HEK293 (cell line): ENCODE data around the gene PNN.

ENCODE experiments used
- CTCF ChIA-PET: fragments of 350-600 bp; formaldehyde crosslinking; extraction: SDS; loops from one replicate; lab custom pipeline; 2021; ENCODE audit warnings: antibody characterized with exemption; lab: Yijun Ruan, JAX
- POLR2A ChIA-PET: fragments of 300-600 bp; formaldehyde crosslinking; extraction: SDS; loops from one replicate; lab custom pipeline; 2020; ENCODE audit warnings: antibody characterized with exemption, inconsistent platforms; lab: Yijun Ruan, JAX
- H3K27ac ChIP-seq: fragments of 200-500 bp; sonication (Bioruptor generic); 2 replicates; pipeline ENCODE4 v1.5.1; 2014; ENCODE audit warnings: low read depth, low read length, control low read depth, inconsistent platforms; ENCODE audit errors: extremely low read depth
- H3K36me3 ChIP-seq, 2 experiments: fragments of 200-500 bp in 1 of 2; sonication (Bioruptor generic) in 1 of 2; 1 replicate in 1 of 2; 2 replicates in 1 of 2; pipeline ENCODE4 v1.5.1; 2014 to 2017; ENCODE audit warnings: inconsistent platforms in 2 of 2, low read length in 2 of 2; ENCODE audit not compliant: control insufficient read depth in 2 of 2, insufficient read depth in 1 of 2
- H3K4me1 ChIP-seq: fragments of 200-500 bp; sonication (Bioruptor generic); 2 replicates; pipeline ENCODE4 v1.5.1; 2014; ENCODE audit warnings: mild to moderate bottlenecking, low read length, inconsistent platforms; ENCODE audit not compliant: control insufficient read depth, insufficient read depth
- H3K4me3 ChIP-seq: 2 replicates; pipeline ENCODE4 v1.5.1; 2011; ENCODE audit warnings: low read depth, mild to moderate bottlenecking, control low read depth, low read length, moderate library complexity
- H3K9me3 ChIP-seq: fragments of 200-500 bp; sonication (Bioruptor generic); 2 replicates; pipeline ENCODE4 v1.5.1; 2014; ENCODE audit warnings: low read depth, low read length, inconsistent platforms; ENCODE audit not compliant: control insufficient read depth, insufficient read depth
- SCRT2 ChIP-seq: fragments of 450-650 bp; formaldehyde crosslinking; IDR thresholded peaks from 2 replicates; pipeline ENCODE4 v1.5.1; 2016; ENCODE audit warnings: missing biosample characterization, missing genetic modification characterization
- ZNF2 ChIP-seq: fragments of 450-650 bp; formaldehyde crosslinking; IDR thresholded peaks from 2 replicates; pipeline ENCODE4 v1.5.1; 2016; ENCODE audit warnings: missing biosample characterization, missing genetic modification characterization
- ZNF266 ChIP-seq: fragments of 450-650 bp; formaldehyde crosslinking; IDR thresholded peaks from 2 replicates; pipeline ENCODE4 v1.5.1; 2016; ENCODE audit warnings: missing biosample characterization, missing genetic modification characterization, low read depth
- ZNF354C ChIP-seq: fragments of 450-650 bp; formaldehyde crosslinking; IDR thresholded peaks from 2 replicates; pipeline ENCODE4 v1.5.1; 2016; ENCODE audit warnings: missing biosample characterization, missing genetic modification characterization, low read depth, borderline replicate concordance
- ZNF416 ChIP-seq: fragments of 450-650 bp; formaldehyde crosslinking; IDR thresholded peaks from 2 replicates; pipeline ENCODE4 v1.5.1; 2016; ENCODE audit warnings: missing biosample characterization, missing genetic modification characterization
- ZNF626 ChIP-seq: fragments of 450-650 bp; sonication (Bioruptor Pico); formaldehyde crosslinking; IDR thresholded peaks from 2 replicates; pipeline ENCODE4 v1.5.1; 2018; ENCODE audit warnings: missing biosample characterization, missing genetic modification characterization, inconsistent platforms
- ZNF660 ChIP-seq: fragments of 450-650 bp; IDR thresholded peaks from 2 replicates; pipeline ENCODE4 v1.5.1; 2018; ENCODE audit warnings: missing biosample characterization, mild to moderate bottlenecking, missing genetic modification characterization
- ZNF76 ChIP-seq: fragments of 450-650 bp; formaldehyde crosslinking; IDR thresholded peaks from 2 replicates; pipeline ENCODE4; 2016; ENCODE audit warnings: low read depth, missing biosample characterization, missing genetic modification characterization, borderline replicate concordance
- ZSCAN16 ChIP-seq: fragments of 450-650 bp; formaldehyde crosslinking; IDR thresholded peaks from 2 replicates; pipeline ENCODE4 v1.5.1; 2016; ENCODE audit warnings: missing biosample characterization, missing genetic modification characterization
- TF ChIP-seq, protein P1 (sequence below): fragments of 450-650 bp; IDR thresholded peaks from 2 replicates; pipeline ENCODE4 v1.5.1; 2018; ENCODE audit warnings: missing biosample characterization, missing genetic modification characterization
- TF ChIP-seq, protein P2 (sequence below): fragments of 450-650 bp; formaldehyde crosslinking; conservative IDR thresholded peaks from 2 replicates; pipeline ENCODE4 v1.5.1; 2016; ENCODE audit warnings: low read depth, missing biosample characterization, missing genetic modification characterization
- TF ChIP-seq, protein P3 (sequence below): fragments of 450-650 bp; formaldehyde crosslinking; IDR thresholded peaks from 2 replicates; pipeline ENCODE4 v1.5.1; 2016; ENCODE audit warnings: missing biosample characterization, missing genetic modification characterization, low read depth
- TF ChIP-seq, protein P4 (sequence below): fragments of 450-650 bp; formaldehyde crosslinking; IDR thresholded peaks from 2 replicates; pipeline ENCODE4 v1.5.1; 2017; ENCODE audit warnings: missing biosample characterization, missing genetic modification characterization
- TF ChIP-seq, protein P5 (sequence below): fragments of 450-650 bp; formaldehyde crosslinking; IDR thresholded peaks from 2 replicates; pipeline ENCODE4 v1.5.0; 2017; ENCODE audit warnings: missing biosample characterization, missing genetic modification characterization, borderline replicate concordance
- TF ChIP-seq, protein P6 (sequence below): fragments of 450-650 bp; formaldehyde crosslinking; IDR thresholded peaks from 2 replicates; pipeline ENCODE4 v1.5.1; 2016; ENCODE audit warnings: missing biosample characterization, missing genetic modification characterization

PNN gene

DNA sequence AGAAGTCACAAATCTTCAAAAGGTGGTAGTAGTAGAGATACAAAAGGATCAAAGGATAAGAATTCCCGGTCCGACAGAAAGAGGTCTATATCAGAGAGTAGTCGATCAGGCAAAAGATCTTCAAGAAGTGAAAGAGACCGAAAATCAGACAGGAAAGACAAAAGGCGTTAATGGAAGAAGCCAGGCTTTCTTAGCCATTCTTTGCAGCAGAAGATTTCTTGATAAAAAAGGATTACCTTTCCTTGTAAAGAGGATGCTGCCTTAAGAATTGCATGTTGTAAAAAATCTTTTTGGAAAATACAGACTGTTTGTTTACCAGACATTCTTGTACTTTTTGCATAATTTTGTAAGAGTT lies 6.6 kb downstream of the PNN start:
- Histone ChIP-seq H3K36me3 (peaks cover 78 to 79% of the 10 kb centered on the region in 2 experiments), H3K27ac (no peak overlapping the region), H3K9me3 (no peaks in the 10 kb centered on the region)
- ChIA-PET POLR2A (interaction anchor here (1.9 kb wide), 1 partner anchor 11 kb away, joined by 7 read pairs; the partner anchor contains the start of gene TRAPPC6B), CTCF (no interaction called here)
- TF ChIP-seq ZNF660 (tag by site-specific recombination) (no peak), ZSCAN16 (no peak), ZNF354C (tag by site-specific recombination) (no peak), ZNF266 (tag by site-specific recombination) (no peak)
- TF ChIP-seq, protein P1, sequence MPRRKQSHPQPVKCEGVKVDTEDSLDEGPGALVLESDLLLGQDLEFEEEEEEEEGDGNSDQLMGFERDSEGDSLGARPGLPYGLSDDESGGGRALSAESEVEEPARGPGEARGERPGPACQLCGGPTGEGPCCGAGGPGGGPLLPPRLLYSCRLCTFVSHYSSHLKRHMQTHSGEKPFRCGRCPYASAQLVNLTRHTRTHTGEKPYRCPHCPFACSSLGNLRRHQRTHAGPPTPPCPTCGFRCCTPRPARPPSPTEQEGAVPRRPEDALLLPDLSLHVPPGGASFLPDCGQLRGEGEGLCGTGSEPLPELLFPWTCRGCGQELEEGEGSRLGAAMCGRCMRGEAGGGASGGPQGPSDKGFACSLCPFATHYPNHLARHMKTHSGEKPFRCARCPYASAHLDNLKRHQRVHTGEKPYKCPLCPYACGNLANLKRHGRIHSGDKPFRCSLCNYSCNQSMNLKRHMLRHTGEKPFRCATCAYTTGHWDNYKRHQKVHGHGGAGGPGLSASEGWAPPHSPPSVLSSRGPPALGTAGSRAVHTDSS (tag by site-specific recombination) = no peak
- TF ChIP-seq, protein P2, sequence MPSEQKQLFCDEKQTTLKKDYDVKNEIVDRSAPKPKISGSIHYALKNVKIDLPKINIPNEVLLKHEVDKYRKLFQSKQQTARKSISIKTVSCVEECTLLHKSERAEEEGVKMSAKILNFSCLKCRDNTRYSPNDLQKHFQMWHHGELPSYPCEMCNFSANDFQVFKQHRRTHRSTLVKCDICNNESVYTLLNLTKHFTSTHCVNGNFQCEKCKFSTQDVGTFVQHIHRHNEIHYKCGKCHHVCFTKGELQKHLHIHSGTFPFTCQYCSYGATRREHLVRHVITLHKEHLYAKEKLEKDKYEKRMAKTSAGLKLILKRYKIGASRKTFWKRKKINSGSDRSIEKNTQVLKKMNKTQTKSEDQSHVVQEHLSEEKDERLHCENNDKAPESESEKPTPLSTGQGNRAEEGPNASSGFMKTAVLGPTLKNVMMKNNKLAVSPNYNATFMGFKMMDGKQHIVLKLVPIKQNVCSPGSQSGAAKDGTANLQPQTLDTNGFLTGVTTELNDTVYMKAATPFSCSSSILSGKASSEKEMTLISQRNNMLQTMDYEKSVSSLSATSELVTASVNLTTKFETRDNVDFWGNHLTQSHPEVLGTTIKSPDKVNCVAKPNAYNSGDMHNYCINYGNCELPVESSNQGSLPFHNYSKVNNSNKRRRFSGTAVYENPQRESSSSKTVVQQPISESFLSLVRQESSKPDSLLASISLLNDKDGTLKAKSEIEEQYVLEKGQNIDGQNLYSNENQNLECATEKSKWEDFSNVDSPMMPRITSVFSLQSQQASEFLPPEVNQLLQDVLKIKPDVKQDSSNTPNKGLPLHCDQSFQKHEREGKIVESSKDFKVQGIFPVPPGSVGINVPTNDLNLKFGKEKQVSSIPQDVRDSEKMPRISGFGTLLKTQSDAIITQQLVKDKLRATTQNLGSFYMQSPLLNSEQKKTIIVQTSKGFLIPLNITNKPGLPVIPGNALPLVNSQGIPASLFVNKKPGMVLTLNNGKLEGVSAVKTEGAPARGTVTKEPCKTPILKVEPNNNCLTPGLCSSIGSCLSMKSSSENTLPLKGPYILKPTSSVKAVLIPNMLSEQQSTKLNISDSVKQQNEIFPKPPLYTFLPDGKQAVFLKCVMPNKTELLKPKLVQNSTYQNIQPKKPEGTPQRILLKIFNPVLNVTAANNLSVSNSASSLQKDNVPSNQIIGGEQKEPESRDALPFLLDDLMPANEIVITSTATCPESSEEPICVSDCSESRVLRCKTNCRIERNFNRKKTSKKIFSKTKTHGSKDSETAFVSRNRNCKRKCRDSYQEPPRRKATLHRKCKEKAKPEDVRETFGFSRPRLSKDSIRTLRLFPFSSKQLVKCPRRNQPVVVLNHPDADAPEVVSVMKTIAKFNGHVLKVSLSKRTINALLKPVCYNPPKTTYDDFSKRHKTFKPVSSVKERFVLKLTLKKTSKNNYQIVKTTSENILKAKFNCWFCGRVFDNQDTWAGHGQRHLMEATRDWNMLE (tag by site-specific recombination) = no peak
- TF ChIP-seq, protein P3, sequence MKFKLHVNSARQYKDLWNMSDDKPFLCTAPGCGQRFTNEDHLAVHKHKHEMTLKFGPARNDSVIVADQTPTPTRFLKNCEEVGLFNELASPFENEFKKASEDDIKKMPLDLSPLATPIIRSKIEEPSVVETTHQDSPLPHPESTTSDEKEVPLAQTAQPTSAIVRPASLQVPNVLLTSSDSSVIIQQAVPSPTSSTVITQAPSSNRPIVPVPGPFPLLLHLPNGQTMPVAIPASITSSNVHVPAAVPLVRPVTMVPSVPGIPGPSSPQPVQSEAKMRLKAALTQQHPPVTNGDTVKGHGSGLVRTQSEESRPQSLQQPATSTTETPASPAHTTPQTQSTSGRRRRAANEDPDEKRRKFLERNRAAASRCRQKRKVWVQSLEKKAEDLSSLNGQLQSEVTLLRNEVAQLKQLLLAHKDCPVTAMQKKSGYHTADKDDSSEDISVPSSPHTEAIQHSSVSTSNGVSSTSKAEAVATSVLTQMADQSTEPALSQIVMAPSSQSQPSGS (tag by site-specific recombination) = no peak
- TF ChIP-seq, all 188 proteins: peak for 0
- no peaks in the 10 kb centered on the region for H3K4me1 ChIP-seq
- no peak overlapping the region for H3K4me3 ChIP-seq

DNA sequence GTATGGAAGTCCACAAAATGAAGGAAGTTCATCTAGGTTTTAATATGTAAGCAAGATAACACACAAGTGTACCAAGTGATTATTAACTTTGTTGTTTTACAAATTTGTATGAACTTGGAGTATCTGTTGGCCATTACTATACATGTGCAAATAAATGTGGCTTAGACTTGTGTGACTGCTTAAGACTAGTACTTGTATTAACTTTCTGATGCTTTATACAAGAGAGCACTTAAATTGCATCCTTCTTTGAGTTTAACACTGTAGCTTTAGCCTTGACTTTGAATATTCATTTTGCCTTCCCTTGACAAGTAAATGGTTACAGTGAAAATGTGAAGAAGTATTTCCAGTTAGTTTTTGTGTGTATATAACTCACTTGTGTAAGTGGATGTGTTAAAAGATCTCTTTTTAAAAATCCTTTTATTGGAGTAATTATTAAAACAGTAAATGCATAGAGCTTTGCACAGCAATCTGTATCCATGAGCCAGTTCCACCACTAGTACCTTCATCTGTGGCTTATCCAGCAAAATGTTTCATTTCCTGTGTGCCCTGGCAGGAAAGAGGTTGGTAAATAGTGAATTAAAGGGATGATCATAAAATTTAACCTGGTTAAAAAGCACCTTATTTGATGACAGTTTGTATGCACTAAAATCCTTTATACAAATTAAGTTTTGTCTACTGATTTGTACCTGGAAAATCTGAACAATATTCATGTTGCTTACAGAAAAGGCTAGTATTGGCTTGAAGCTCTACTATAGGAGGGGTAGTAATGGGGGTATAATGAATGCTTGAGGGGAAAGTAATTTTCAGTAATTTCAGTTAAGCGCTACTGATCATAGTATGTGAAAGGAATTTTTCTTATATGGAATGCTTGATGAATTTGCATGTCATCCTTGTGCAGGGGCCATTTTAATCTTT lies 8.0 kb downstream of the PNN start:
- ChIA-PET POLR2A (interaction anchor here (1.0 kb wide), 1 partner anchor 13 kb away, joined by 7 read pairs; the partner anchor contains the start of gene TRAPPC6B), CTCF (no interaction called here)
- Histone ChIP-seq H3K4me1 (no peaks in the 10 kb centered on the region), H3K4me3 (no peak overlapping the region), H3K36me3 (peaks cover 64 to 65% of the 10 kb centered on the region in 2 experiments), H3K9me3 (no peaks in the 10 kb centered on the region), H3K27ac (no peak overlapping the region)
- TF ChIP-seq, protein P4, sequence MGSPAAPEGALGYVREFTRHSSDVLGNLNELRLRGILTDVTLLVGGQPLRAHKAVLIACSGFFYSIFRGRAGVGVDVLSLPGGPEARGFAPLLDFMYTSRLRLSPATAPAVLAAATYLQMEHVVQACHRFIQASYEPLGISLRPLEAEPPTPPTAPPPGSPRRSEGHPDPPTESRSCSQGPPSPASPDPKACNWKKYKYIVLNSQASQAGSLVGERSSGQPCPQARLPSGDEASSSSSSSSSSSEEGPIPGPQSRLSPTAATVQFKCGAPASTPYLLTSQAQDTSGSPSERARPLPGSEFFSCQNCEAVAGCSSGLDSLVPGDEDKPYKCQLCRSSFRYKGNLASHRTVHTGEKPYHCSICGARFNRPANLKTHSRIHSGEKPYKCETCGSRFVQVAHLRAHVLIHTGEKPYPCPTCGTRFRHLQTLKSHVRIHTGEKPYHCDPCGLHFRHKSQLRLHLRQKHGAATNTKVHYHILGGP (tag by site-specific recombination) = no peak
- TF ChIP-seq, protein P5, sequence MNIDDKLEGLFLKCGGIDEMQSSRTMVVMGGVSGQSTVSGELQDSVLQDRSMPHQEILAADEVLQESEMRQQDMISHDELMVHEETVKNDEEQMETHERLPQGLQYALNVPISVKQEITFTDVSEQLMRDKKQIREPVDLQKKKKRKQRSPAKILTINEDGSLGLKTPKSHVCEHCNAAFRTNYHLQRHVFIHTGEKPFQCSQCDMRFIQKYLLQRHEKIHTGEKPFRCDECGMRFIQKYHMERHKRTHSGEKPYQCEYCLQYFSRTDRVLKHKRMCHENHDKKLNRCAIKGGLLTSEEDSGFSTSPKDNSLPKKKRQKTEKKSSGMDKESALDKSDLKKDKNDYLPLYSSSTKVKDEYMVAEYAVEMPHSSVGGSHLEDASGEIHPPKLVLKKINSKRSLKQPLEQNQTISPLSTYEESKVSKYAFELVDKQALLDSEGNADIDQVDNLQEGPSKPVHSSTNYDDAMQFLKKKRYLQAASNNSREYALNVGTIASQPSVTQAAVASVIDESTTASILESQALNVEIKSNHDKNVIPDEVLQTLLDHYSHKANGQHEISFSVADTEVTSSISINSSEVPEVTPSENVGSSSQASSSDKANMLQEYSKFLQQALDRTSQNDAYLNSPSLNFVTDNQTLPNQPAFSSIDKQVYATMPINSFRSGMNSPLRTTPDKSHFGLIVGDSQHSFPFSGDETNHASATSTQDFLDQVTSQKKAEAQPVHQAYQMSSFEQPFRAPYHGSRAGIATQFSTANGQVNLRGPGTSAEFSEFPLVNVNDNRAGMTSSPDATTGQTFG = no peak
- TF ChIP-seq, protein P6, sequence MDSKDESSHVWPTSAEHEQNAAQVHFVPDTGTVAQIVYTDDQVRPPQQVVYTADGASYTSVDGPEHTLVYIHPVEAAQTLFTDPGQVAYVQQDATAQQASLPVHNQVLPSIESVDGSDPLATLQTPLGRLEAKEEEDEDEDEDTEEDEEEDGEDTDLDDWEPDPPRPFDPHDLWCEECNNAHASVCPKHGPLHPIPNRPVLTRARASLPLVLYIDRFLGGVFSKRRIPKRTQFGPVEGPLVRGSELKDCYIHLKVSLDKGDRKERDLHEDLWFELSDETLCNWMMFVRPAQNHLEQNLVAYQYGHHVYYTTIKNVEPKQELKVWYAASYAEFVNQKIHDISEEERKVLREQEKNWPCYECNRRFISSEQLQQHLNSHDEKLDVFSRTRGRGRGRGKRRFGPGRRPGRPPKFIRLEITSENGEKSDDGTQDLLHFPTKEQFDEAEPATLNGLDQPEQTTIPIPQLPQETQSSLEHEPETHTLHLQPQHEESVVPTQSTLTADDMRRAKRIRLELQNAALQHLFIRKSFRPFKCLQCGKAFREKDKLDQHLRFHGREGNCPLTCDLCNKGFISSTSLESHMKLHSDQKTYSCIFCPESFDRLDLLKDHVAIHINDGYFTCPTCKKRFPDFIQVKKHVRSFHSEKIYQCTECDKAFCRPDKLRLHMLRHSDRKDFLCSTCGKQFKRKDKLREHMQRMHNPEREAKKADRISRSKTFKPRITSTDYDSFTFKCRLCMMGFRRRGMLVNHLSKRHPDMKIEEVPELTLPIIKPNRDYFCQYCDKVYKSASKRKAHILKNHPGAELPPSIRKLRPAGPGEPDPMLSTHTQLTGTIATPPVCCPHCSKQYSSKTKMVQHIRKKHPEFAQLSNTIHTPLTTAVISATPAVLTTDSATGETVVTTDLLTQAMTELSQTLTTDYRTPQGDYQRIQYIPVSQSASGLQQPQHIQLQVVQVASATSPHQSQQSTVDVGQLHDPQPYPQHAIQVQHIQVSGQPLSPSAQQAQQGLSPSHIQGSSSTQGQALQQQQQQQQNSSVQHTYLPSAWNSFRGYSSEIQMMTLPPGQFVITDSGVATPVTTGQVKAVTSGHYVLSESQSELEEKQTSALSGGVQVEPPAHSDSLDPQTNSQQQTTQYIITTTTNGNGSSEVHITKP (tag by site-specific recombination) = no peak
- TF ChIP-seq ZNF626 = no peak
- TF ChIP-seq SCRT2 = no peak
- TF ChIP-seq ZNF2 = no peak
- no peak for TF ChIP-seq ZNF76
- TF ChIP-seq ZNF416 = no peak
